ENCODE data around the gene KLC1.

The KLC1 gene

GRCh38 chr14:103706551-103707328 lies 77.7 kb downstream of the KLC1 start:
- TF ChIP-seq, protein P1, sequence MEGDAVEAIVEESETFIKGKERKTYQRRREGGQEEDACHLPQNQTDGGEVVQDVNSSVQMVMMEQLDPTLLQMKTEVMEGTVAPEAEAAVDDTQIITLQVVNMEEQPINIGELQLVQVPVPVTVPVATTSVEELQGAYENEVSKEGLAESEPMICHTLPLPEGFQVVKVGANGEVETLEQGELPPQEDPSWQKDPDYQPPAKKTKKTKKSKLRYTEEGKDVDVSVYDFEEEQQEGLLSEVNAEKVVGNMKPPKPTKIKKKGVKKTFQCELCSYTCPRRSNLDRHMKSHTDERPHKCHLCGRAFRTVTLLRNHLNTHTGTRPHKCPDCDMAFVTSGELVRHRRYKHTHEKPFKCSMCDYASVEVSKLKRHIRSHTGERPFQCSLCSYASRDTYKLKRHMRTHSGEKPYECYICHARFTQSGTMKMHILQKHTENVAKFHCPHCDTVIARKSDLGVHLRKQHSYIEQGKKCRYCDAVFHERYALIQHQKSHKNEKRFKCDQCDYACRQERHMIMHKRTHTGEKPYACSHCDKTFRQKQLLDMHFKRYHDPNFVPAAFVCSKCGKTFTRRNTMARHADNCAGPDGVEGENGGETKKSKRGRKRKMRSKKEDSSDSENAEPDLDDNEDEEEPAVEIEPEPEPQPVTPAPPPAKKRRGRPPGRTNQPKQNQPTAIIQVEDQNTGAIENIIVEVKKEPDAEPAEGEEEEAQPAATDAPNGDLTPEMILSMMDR (IDR thresholded peaks at IDR 0.05; ENCODE audit: insufficient read depth, low read depth, low read length, missing control alignments), result no peak
- no peak for DNase-seq (ENCODE audit: low read depth)
- no peak overlapping the region for H3K4me3 ChIP-seq (ENCODE audit: low read depth, low read length)

DNA sequence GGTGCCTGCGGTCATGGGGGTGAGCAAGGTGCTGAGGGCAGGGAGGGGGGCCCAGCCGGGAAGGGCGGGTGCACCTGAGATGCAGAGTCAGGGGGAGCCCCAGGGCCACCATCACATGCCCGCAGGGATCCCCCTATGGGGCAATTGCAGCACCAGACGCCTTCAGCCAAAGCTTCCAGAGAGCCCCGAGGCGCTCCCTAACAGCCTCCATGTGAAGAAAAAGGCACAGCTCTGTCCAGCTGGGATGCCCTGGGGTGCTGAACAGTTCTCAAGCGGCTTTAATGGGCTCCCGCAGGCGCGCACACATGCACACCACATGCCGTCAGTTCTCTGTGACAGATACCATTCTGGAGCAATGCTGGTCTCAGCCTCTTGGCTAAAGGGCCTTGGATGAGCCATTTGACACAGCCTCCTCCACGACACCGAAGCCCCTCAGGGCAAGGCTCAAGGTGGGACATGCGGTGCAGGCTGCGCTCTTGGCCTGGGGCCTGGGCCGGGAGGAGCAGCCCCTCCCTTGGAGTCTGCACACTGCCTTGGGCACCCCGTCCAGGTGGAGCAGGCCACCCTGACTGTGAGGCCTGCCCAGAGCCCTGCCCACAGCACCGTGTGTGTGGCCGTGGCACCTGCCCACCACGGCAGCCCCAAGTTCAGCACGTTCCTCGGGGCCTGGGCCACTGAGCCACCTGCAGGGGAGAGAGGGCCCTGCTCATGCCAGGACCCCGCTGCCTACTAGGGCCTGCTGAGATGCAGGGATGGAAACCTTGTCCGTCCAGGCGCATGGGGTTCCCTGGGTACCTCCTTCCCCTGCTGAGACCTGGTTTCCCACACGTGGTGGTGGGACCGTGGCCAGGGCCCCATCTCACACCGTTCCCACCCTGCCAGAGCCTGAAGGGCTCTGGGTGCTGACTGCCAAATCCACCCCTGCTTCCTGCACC lies 78.6 kb downstream of the KLC1 start:
- DNase-seq (ENCODE audit: low read depth), result no peak
- TF ChIP-seq, protein P1 (IDR thresholded peaks at IDR 0.05; ENCODE audit: insufficient read depth, low read depth, low read length, missing control alignments), result no peak
- no peak overlapping the region for H3K4me3 ChIP-seq (ENCODE audit: low read depth, low read length)

- H3K4me3 ChIP-seq (ENCODE audit: low read depth, low read length), result no peak overlapping the region
- DNase-seq (ENCODE audit: low read depth), result no peak
- TF ChIP-seq, protein P1 (IDR thresholded peaks at IDR 0.05; ENCODE audit: insufficient read depth, low read depth, low read length, missing control alignments), result no peak
Observed at GRCh38 chr14:103708750-103709187, 79.8 kb downstream of the KLC1 start.

- no peak for DNase-seq (ENCODE audit: low read depth)
- H3K4me3 ChIP-seq (ENCODE audit: low read depth, low read length), result no peak overlapping the region
- TF ChIP-seq, protein P1 (IDR thresholded peaks at IDR 0.05; ENCODE audit: insufficient read depth, low read depth, low read length, missing control alignments), result no peak
Observed at GRCh38 chr14:103709814-103710213, 80.8 kb downstream of the KLC1 start.

DNA sequence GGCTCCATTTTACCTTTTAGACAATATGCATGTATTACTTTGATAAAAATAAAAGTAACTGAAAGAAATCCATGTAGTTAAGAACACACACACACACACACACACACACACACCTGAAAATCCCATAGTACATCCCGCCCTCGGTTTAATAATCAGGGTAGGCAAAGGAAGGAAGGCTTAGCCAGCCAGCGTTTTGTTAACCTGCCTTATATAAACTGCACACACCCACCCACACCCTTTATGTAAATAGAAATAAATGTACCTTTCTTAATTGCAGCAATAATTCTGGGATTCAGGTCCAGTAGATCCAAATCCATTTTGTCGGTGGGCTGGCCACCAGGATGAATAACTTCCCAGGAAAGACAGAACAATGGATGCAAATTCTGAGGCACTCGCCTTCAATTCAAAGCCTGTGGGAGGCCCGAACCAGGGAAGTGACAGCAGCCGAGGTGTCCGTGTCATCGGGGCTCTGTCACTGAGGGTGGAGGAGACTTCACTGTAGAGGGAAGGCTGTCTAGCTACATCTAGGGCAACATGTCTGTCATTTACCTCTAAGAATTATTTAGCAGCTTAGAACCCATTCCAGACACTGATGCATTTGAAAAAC lies 81.9 kb downstream of the KLC1 start:
- no peak overlapping the region for H3K4me3 ChIP-seq (ENCODE audit: low read depth, low read length)
- no peak for DNase-seq (ENCODE audit: low read depth)
- TF ChIP-seq, protein P1 (IDR thresholded peaks at IDR 0.05; ENCODE audit: insufficient read depth, low read depth, low read length, missing control alignments), result no peak

GRCh38 chr14:103711516-103712431 lies 82.8 kb downstream of the KLC1 start:
- no peak for DNase-seq (ENCODE audit: low read depth)
- H3K4me3 ChIP-seq (ENCODE audit: low read depth, low read length), result no peak overlapping the region
- TF ChIP-seq, protein P1 (IDR thresholded peaks at IDR 0.05; ENCODE audit: insufficient read depth, low read depth, low read length, missing control alignments), result no peak
